GM12864 (cell line): ENCODE data around the gene FCRL5.
"Not testable (repeated sequence)": the region's sequence is repeated elsewhere in the genome, so short reads cannot be mapped to it uniquely, and the experiment has no call there.

Experiments used
- DNase-seq: peaks from one replicate; pipeline ENCODE4 v3.0.0-alpha.2; 2011; ENCODE audit warnings: low read depth
- H3K4me3 ChIP-seq: 2 replicates; pipeline ENCODE4 v1.5.1; 2011; ENCODE audit warnings: mild to moderate bottlenecking, low read depth, low read length, control low read depth
- TF ChIP-seq, protein P1 (sequence below): IDR thresholded peaks from 2 replicates; pipeline ENCODE4 v1.5.1; 2011; ENCODE audit warnings: low read depth, mild to moderate bottlenecking, moderate library complexity, low read length, control low read depth, inconsistent platforms; ENCODE audit errors: missing control alignments

The FCRL5 gene

DNA sequence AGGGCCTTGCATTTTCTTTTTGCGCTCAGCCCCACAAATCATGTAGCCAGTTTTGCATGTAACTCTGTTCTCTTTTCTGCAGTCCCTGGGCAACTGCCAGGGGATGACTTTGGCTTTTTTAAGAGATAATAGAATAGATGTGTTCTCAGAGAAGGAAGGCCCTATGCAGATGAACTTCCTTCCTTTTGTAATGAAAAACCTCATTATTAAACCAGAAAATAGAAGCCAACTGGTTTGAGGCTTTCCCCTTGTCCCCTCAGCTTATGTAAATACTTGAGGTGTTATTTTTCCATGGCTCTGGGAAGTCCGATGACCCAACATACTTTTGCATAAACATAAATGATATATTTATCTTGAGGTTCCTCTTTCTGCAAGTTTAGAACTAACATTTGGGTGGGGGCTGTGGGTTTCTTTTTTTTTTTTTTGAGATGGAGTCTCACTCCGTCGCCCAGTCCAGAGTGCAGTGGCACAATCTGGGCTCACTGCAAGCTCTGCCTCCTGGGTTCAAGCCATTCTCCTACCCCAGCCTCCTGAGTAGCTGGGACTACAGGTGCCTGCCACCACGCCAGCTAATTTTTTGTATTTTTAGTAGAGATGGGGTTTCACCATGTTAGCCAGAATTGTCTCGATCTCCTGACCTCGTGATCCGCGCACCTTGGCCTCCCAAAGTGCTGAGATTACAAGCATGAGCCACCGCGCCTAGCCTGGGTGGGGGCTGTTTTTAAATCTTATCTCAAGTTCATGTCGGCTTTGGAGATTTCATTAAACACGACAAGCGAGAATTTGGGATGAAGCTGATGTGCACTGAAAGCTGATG is 14.4 kb upstream of the FCRL5 start:
- TF ChIP-seq, protein P1, sequence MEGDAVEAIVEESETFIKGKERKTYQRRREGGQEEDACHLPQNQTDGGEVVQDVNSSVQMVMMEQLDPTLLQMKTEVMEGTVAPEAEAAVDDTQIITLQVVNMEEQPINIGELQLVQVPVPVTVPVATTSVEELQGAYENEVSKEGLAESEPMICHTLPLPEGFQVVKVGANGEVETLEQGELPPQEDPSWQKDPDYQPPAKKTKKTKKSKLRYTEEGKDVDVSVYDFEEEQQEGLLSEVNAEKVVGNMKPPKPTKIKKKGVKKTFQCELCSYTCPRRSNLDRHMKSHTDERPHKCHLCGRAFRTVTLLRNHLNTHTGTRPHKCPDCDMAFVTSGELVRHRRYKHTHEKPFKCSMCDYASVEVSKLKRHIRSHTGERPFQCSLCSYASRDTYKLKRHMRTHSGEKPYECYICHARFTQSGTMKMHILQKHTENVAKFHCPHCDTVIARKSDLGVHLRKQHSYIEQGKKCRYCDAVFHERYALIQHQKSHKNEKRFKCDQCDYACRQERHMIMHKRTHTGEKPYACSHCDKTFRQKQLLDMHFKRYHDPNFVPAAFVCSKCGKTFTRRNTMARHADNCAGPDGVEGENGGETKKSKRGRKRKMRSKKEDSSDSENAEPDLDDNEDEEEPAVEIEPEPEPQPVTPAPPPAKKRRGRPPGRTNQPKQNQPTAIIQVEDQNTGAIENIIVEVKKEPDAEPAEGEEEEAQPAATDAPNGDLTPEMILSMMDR, result no peak
- DNase-seq, result no peak
- no peak overlapping the region for H3K4me3 ChIP-seq

DNA sequence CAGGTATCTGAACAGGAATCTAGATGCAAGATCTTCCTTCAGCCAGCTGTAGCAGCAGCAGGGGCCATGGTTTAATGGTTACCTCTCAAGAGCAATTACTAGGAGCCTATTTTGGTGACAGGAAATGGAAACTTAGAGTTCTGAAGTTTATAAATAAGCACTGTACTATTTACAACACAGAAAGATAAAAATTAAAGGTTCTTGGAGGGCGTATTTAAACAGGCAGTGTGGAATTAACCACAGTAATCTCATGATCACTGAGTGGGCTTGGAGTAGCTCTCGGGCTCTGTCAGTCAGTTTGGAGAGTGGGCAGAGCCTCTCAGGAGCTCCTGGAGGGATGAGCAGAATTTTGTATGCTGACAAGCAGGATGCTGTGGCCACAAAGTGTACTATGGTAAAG is 10.2 kb upstream of the FCRL5 start:
- TF ChIP-seq, protein P1, result no peak

DNA sequence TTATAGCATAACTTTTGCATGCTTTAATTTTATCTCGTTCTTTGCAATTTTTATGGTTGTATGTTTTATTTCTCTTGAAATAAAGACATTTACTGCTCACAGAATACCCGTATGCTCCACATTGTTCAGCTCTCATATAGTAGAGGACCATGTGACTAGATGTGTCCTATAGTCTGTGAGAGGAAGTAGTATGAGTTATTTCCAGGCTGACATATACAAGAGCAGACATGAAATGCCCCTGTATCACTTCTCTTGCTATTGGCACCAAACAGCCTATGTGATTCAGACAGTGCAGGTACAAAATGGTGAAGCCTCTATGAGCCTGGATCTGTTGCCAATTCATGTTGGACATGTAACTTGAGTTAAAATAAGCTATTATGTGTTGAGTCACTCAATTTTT is 5.8 kb upstream of the FCRL5 start:
- no peak overlapping the region for H3K4me3 ChIP-seq
- TF ChIP-seq, protein P1, result no peak
- DNase-seq, result no peak

More for the DNA sequence above, 10.2 kb upstream of the FCRL5 start:
- DNase-seq, result no peak
- H3K4me3 ChIP-seq, result no peak overlapping the region; the same call in 1 of the 2 replicates

DNA sequence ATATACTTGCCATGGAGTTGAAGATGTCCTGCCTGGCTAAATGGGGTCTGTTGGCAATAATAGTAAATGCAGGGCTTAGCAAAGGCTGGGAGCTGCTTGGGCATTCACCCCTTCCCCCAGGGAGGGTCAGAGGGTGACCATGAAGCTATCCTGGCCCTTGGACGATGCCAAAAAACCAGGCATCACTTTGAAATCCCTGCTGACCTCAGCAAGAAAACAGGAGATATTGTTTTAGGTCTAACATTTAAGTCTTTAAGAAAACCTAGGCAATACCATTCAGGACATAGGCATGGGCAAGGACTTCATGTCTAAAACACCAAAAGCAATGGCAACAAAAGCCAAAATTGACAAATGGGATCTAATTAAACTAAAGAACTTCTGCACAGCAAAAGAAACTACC is 4.2 kb downstream of the FCRL5 start:
- DNase-seq, H3K4me3 ChIP-seq: not testable (repeated sequence)

DNA sequence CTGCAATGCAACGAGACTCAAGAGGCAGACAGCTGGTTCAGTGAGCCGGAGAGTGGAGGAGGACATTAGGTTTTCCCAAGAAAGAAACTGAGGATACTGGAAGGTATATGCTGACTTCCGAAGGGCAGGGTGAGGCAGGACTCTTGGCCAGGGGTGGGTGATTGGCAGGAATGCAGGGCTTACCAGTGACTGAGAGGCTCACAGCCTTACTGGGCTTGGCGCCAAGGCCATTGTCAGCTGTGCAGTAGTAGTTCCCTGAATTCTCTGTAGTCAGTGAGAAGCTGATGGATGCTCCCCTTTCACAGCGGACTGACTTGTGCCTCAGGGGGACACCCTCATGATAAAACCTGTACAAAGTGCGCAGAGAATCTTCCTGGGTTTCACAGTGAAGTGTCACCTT is 9.6 kb downstream of the FCRL5 start:
- no peak overlapping the region for H3K4me3 ChIP-seq
- no peak for DNase-seq
- TF ChIP-seq, protein P1, result no peak

DNA sequence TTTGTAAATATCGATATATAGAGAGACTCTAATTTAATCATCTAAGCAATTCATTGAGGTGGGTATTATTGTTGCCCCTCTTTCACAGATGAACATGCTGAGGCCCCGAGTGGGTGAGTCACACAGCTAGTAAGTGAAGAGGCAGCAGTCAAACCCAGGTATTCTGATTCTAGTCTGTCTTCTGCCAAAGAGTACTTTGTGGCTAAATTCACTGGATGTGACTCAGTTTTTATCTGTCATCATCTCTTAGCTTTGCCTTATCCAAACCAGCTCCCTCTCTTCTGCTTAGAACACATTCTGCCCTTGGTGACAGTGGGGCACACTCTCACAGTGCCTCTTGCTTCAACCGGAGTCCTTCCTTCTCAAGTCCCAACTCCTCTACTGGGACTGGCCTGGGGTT is 11.5 kb downstream of the FCRL5 start:
- no peak overlapping the region for H3K4me3 ChIP-seq
- no peak for DNase-seq
- TF ChIP-seq, protein P1, result no peak

DNA sequence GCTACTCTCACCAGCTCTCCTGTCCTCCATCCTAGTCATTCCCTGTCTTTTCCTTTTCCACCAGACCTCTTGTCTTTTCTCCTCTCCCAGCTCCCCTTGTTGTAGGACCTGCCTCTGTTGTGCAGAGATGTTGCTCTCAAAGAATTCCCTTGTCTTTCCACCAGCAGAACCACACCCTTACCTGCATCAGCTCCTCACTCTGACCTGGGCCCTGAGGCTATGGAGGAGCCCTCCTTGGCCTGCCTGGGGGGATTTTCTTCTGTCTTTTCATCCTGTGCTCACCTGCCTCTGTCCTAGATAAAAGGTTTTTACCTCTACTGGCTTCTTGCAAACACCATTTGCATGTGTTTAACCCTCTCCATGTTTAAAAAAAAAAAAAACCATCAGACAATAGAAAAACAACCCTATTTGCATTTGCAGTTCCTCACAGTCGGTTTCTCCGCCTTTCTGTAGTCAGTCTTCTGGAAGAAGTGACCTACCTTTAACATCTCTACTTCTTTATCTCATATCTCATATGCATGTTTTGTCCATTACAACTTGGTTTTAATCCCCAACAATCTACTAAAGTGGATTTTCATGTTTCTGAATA is 12.1 kb downstream of the FCRL5 start:
- no peak for DNase-seq
- H3K4me3 ChIP-seq, result no peak overlapping the region
- TF ChIP-seq, protein P1, result no peak
